Activated CD4-positive, alpha-beta T cell treated with anti-CD3 and anti-CD28 coated beads, Interleukin-2, amount 50 U/mL, for 24 hours (primary cell): ENCODE data around the gene ACSM2A.
"Not testable (repeated sequence)": the region's sequence is repeated elsewhere in the genome, so short reads cannot be mapped to it uniquely, and the experiment has no call there.

Experiments
- DNase-seq, 2 donors: peaks; one replicate each; pipeline ENCODE4 v3.0.0-alpha.2; 2020; ENCODE audit warnings: low read depth in 1 of 2, low spot score in 1 of 2

The ACSM2A gene, protein sequence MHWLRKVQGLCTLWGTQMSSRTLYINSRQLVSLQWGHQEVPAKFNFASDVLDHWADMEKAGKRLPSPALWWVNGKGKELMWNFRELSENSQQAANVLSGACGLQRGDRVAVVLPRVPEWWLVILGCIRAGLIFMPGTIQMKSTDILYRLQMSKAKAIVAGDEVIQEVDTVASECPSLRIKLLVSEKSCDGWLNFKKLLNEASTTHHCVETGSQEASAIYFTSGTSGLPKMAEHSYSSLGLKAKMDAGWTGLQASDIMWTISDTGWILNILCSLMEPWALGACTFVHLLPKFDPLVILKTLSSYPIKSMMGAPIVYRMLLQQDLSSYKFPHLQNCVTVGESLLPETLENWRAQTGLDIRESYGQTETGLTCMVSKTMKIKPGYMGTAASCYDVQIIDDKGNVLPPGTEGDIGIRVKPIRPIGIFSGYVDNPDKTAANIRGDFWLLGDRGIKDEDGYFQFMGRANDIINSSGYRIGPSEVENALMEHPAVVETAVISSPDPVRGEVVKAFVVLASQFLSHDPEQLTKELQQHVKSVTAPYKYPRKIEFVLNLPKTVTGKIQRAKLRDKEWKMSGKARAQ

GRCh38 chr16:20451364-20451763 lies at the start of gene ACSM2A:
ACSM2A (plus strand) TSS chr16:20451521; CDS start chr16:20460115, 8,594 bp downstream.
- DNase-seq, result not testable (repeated sequence)

DNA sequence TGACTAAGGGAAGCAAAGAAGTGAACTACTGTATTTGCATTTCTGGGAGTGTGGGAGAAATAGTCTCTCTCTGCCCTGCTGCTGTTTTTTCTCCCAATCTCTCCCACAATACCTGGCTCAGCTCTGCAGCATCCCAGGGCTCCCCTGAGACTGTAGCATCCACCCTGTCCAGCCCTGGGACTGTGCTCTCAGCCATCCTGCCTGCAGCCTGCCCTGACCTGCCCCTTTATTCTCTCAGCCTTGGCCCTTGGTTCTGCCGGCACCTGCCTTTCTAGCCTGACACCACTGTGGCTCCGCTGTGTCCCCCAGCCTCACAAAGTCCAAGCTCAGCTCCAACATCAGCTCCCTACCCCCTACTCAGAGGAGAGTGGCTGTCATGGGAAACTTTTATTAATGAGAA lies 48.7 kb upstream of the ACSM2A start:
- no peak for DNase-seq

- DNase-seq, result no peak
Measured at GRCh38 chr16:20404637-20405036, 46.7 kb upstream of the ACSM2A start, which contains the start of gene PDILT. PDILT (minus strand) TSS chr16:20404737; CDS start chr16:20399300, 5,437 bp downstream.

GRCh38 chr16:20409398-20410120 lies 41.8 kb upstream of the ACSM2A start, which contains the start of gene ACSM5:
ACSM5 (plus strand) TSS chr16:20409534; CDS start chr16:20411485, 1,951 bp downstream.
- no peak for DNase-seq

- DNase-seq, result no peak
Measured at GRCh38 chr16:20410121-20410723, 41.1 kb upstream of the ACSM2A start.

DNA sequence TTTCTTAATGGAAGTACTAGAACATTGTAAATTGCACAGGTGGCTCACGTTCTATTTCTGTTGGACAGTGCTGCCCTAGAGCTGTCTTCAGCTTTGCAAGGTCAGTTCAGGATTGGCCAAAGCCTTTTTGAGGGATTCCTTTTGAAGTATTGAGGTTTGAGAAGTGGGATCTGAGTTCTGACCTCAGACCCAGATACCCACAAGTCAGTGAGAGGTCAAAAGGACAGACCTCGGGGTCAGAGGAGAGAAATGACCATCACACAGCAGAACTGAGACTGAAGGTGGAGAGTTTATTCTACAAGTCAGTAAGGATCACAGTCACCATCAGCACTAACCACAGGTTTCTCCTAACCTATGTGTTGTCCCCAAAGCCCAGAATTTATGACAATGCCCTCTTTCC lies 40.3 kb upstream of the ACSM2A start:
- DNase-seq, result no peak

- DNase-seq, result no peak
Measured at GRCh38 chr16:20415541-20415940, 35.8 kb upstream of the ACSM2A start.

- not testable (repeated sequence) for DNase-seq
Measured at GRCh38 chr16:20419093-20419492, 32.2 kb upstream of the ACSM2A start.

DNA sequence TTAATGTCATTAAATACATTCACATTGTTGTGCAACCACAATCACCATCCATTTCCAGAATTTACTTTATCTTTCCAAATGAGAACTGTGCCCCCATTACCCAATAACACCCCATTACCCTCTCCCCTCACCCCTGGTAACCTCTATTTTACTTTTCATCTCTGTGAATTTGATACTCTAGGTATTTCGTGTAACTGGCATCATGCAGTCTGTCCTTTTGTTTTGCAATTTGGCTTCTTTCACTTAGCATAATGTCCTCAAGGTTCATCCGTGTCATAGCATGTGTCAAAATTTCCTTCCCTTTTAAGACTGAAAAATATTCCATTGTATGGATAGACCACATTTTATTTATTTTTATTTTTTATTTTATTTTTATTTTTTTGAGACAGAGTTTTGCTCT lies 29.6 kb upstream of the ACSM2A start:
- DNase-seq, result not testable (repeated sequence)

- DNase-seq, result not testable (repeated sequence)
Measured at GRCh38 chr16:20423772-20424128, 27.6 kb upstream of the ACSM2A start.

DNA sequence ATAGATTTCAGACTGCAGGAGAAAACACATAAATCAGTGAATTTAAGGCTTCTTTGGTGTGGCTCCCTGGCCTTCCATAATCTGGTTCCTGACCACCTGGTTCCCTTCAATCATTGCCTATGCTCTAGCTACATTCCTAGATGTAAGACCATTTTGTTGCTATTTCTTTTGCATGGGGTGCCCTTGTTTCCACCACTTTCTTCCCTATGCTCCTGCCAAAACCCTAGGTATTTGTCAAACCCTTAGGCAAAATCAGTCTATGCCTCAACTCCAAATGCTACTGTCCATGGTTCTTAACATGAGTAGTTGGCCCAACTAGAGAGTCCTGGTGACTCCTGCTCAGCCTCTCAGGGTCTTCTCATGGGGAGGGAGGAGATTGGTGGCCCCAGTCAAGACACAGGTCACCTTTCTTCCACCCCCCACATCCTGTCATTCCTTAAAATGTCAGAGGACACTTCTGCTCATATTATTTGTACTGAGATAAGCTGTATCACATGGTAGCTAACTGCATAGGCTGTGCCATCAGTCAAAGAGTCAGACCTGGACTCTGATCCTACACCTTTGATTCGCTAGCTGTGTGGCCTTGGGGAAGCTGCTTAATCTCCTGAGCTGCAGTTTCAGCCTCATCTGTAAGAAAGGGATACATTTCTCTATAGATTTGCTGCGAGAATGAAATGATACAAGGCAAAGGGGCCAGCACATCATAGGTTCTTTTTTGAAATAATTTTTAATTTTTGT lies 27.0 kb upstream of the ACSM2A start:
- no peak for DNase-seq

- not testable (repeated sequence) for DNase-seq
Measured at GRCh38 chr16:20427401-20427797, 23.9 kb upstream of the ACSM2A start.

GRCh38 chr16:20429499-20429898 lies 21.8 kb upstream of the ACSM2A start:
- not testable (repeated sequence) for DNase-seq

- DNase-seq, result not testable (repeated sequence)
Measured at GRCh38 chr16:20430480-20430879, 20.8 kb upstream of the ACSM2A start.

DNA sequence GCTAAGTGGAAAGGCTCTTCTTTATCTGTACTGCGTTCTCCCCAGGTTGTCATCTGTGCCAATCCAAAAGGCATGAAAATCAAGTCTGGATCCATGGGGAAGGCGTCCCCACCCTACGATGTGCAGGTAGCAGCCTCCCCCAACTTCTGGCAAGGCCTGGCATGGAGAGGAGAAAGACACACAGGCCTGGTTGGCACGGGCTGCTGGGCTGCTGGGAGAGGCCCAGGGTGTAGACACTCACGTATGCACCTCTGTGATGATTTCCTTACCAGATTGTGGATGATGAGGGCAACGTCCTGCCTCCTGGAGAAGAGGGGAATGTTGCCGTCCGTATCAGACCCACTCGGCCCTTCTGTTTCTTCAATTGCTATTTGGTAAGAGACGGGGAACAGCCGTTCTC lies 20.4 kb upstream of the ACSM2A start:
- DNase-seq, result no peak

- not testable (repeated sequence) for DNase-seq
Measured at GRCh38 chr16:20438950-20439349, 12.4 kb upstream of the ACSM2A start.

- DNase-seq, result not testable (repeated sequence)
Measured at GRCh38 chr16:20439820-20440231, 11.5 kb upstream of the ACSM2A start.

DNA sequence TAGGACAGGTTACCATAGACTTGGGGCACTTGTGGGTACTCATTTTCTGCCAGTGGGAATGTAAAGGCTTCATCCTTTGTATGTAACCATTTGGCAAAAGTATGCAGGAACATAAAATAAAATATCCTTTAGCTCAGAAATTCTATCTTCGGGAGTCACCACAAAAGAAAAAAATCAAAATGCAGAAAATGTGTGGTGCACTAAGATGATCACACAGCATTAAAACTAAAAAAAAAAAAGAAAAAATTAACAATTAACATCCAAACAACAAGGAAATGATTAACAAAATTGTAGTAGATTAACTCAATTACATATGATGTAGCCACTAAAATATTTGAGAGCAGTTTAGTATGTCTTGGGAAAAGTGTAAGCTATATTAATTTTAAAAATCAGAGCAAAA lies 10.6 kb upstream of the ACSM2A start:
- DNase-seq, result not testable (repeated sequence)

GRCh38 chr16:20441191-20441590 lies 10.1 kb upstream of the ACSM2A start:
- no peak for DNase-seq

- not testable (repeated sequence) for DNase-seq
Measured at GRCh38 chr16:20441859-20442258, 9.5 kb upstream of the ACSM2A start.
